Astrocyte of the cerebellum (primary cell): ENCODE data around the gene PICALM.

Experiments
- DNase-seq: peaks from one replicate; pipeline ENCODE4 v3.0.0-alpha.2; 2011; ENCODE audit warnings: low read depth
- H3K4me3 ChIP-seq: 2 replicates; pipeline ENCODE4 v1.5.1; 2011; ENCODE audit warnings: mild to moderate bottlenecking, low read depth, low read length, moderate library complexity
- in situ Hi-C: cut with HindIII; loops from 2 replicates; pipeline ENCODE4 v1.10.0; 2017; ENCODE audit warnings: low sequenced_read_pairs
- TF ChIP-seq, protein P1 (sequence below): IDR thresholded peaks from 2 replicates; pipeline ENCODE4 v1.5.1; 2012; ENCODE audit warnings: low read length, low read depth, moderate library complexity, mild to moderate bottlenecking; ENCODE audit errors: missing control alignments

Gene PICALM

DNA sequence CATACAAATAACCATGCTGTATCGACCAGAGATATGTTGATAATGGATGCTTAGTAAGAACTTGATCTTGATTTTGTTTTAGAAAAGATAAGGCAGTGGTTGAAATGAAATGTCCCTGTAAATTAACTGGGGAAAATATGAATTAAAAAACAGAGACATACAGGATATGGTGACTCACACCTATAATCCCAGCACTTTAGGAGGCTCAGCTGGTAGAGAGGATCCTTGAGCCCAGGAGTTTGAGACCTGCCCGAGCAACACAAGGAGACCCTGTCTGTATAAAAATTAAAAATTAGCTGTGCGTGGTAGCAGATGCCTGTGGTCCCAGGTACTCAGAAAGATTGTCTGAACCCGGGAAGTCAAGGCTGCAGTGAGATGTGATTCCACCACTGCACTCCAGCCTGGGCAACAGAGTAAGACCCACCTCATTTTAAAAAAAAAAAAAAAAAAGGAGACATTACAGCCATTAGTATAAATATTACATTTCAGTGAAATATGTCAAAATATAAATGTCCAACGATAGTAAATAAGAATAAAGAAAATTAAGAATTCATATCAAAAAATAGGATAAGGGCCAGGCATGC lies 4.6 kb downstream of the PICALM start:
- TF ChIP-seq, protein P1, sequence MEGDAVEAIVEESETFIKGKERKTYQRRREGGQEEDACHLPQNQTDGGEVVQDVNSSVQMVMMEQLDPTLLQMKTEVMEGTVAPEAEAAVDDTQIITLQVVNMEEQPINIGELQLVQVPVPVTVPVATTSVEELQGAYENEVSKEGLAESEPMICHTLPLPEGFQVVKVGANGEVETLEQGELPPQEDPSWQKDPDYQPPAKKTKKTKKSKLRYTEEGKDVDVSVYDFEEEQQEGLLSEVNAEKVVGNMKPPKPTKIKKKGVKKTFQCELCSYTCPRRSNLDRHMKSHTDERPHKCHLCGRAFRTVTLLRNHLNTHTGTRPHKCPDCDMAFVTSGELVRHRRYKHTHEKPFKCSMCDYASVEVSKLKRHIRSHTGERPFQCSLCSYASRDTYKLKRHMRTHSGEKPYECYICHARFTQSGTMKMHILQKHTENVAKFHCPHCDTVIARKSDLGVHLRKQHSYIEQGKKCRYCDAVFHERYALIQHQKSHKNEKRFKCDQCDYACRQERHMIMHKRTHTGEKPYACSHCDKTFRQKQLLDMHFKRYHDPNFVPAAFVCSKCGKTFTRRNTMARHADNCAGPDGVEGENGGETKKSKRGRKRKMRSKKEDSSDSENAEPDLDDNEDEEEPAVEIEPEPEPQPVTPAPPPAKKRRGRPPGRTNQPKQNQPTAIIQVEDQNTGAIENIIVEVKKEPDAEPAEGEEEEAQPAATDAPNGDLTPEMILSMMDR, result no peak
- no peak for DNase-seq
- in situ Hi-C loops, result no loop called here
- peak overlapping the region; percentile 94 for H3K4me3 ChIP-seq

DNA sequence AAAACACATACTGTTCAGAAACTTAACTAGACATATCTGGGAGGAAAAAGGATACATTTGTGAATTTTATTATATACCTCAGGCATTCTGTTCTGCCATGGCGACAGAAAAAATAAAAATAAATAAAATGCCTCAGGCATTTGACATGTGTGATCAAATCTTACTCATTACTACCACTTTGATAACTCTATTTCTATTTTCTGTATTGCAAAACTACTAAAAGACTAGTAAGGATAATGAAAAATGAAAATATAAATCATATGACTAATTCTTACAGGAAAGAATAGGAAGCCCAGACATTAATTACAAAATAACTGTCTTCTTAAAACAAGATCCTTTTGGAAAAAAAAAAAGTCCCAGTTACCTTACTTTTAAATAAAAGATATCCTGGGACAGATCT lies 5.3 kb downstream of the PICALM start:
- in situ Hi-C loops, result no loop called here
- H3K4me3 ChIP-seq, result no peak overlapping the region
- TF ChIP-seq, protein P1, result no peak
- DNase-seq, result no peak

DNA sequence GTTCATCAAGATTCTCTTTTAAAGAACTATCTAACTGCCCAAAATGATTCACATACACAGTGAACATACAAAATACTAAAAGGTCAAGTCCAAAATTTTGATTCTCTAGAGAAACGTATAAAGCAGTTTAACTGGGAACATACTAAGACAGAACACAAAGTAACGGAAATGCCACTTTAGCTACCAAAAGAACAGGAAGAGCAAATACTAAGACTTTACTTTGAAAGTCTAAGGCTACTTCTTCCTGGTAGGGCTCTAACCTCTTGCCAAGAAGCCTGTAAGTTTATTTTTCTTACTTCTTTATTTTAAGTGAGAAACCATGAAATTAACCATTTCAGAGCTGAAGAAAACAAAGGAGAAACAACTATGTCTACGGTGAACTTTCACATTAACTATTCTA lies 6.2 kb downstream of the PICALM start:
- TF ChIP-seq, protein P1, result no peak
- no peak for DNase-seq
- no peak overlapping the region for H3K4me3 ChIP-seq
- in situ Hi-C loops, result no loop called here

DNA sequence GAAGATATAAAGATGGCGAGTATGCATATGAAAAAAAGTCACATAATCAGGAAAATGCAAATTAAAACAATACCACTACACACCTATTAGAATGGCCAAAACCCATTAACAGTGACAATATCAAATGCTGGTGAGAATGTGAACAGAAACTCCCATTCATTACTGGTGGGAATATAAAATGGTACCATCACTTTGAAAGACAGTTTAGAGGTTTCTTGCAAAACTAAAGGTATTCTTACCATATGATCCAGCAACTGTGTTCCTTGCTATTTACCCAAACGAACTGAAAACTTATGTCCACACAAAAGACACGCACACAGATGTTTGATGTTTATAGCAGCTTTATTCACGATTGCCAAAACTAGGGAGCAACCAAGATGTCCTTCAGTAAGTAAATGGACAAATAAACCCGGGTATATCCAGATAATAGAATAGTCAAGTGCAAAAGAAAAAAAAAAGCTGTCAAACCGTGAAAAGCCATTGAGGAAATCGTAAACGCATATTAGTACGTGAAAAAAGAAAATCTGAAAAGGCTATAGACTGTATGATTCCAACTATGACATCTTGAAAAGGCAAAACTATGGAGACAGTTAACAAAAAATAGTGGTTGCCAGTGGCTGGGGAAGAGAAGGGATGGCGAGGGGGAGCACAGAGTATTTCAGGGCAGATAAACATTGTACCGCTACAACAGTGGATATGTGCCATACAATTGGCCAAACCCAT lies 7.2 kb downstream of the PICALM start:
- DNase-seq, result no peak
- in situ Hi-C loops, result no loop called here
- TF ChIP-seq, protein P1, result no peak
- H3K4me3 ChIP-seq, result no peak overlapping the region

DNA sequence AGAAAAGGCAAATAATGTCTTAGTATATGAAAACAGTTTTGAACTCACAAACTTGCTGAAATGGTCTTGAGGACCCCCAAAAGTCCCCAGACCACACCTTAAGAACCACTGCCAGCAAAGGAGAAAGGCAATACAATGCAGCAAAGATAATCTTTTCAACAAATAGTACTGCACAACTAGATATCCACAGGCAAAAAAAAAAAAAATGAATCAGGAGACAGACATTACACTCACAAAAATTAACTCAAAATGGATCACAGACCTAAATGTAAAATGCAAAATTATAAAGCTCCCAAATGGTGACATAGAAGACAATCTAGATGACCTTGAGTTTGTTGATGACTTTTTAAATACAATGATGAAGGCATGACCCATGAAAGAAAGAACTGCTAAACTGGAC lies 8.3 kb downstream of the PICALM start:
- no peak for DNase-seq
- TF ChIP-seq, protein P1, result no peak
- in situ Hi-C loops, result no loop called here
- H3K4me3 ChIP-seq, result no peak overlapping the region

DNA sequence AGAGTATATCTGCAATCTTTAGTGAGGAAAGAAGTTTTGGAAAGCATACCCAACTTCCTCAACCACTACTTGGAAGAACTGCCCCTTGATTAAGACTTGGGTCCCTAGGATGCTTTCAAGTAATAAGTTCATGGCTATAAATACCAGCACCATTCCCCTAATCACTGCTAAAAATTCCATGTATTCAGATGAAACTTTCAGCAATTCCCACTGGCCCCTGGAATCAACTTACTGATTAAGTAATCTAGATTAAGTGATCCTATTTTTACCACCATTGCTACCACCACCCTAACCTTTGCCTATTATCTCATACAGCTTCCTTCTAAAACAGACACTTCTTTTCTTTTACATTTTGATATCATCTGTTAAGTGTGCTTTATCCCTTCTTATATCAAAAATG lies 10.5 kb downstream of the PICALM start:
- no peak overlapping the region for H3K4me3 ChIP-seq
- in situ Hi-C loops, result no loop called here
- TF ChIP-seq, protein P1, result no peak
- DNase-seq, result no peak
